K562 (cell line): Measurements from ENCODE around the gene RNF222. TPM values are rescaled to one million over a fixed set of nuclear protein-coding genes. Genes with fewer than 3 reads are reported as not detected.

ENCODE experiments used
- ATAC-seq: fragments of 200-7000 bp; cut with Tn5 transposase; 3 replicates; pipeline ENCODE4 v1.9.1; 2020; ENCODE audit warnings: moderate library complexity
- BruUV-seq: library from RNA; stranded (reverse); fragments of 400-500 nt; replicated peaks from 2 replicates; lab custom pipeline; 2021; lab: Mats Ljungman, UMichigan
- CTCF ChIA-PET: fragments of 300-600 bp; formaldehyde crosslinking; extraction: SDS; loops from one replicate; lab custom pipeline; 2021; ENCODE audit warnings: low intra/inter-chr PET ratio; lab: Yijun Ruan, JAX
- POLR2A ChIA-PET: fragments of 300-600, 350-650 bp; sonication (Branson Sonifier 250); formaldehyde crosslinking; extraction: SDS; loops from one replicate; lab custom pipeline; 2021; ENCODE audit warnings: antibody characterized with exemption, inconsistent platforms; lab: Yijun Ruan, JAX
- DNase-seq, 4 experiments: peaks; one replicate each; pipeline versions ENCODE4 v3.0.0 to v3.0.0-alpha.2; 2011 to 2018; ENCODE audit warnings: low spot score in 3 of 4, mixed read lengths in 3 of 4; ENCODE audit errors: extremely low read depth in 1 of 4
- FAIRE-seq: peaks from 2 replicates; lab custom pipeline; 2011; peaks lifted over from hg19 to GRCh38; lab: Jason Lieb, UNC
- H2AFZ ChIP-seq: 2 replicates; pipeline ENCODE4 v1.6.0; 2011; ENCODE audit warnings: low read depth, low read length, control low read depth, inconsistent platforms
- H3K27ac ChIP-seq: fragments of 200-600 bp; 3 replicates; pipeline ENCODE4 v1.8.0; 2011; ENCODE audit warnings: low read depth, mild to moderate bottlenecking, control low read depth, inconsistent platforms, low read length, moderate library complexity, mixed read lengths; ENCODE audit errors: extremely low read depth
- H3K27me3 ChIP-seq, 2 experiments: fragments of 300-600 bp in 1 of 2; 2 replicates in 1 of 2; 3 replicates in 1 of 2; pipeline versions ENCODE4 v1.6.0 to v1.8.0; 2011; ENCODE audit warnings: inconsistent platforms in 2 of 2, low read length in 2 of 2, mild to moderate bottlenecking in 1 of 2, mixed read lengths in 1 of 2, moderate library complexity in 1 of 2; ENCODE audit not compliant: control insufficient read depth in 2 of 2, insufficient read depth in 2 of 2
- H3K36me3 ChIP-seq: fragments of 300-600 bp; 3 replicates; pipeline ENCODE4 v1.8.0; 2011; ENCODE audit warnings: mild to moderate bottlenecking, low read length, inconsistent platforms; ENCODE audit not compliant: control insufficient read depth, insufficient read depth
- H3K4me1 ChIP-seq, 2 experiments: fragments of 200-600 bp in 1 of 2; replicated peaks in 1 of 2; 2 replicates in 1 of 2; 3 replicates in 1 of 2; pipeline versions ENCODE4 v1.5.1 to v1.8.0; 2011; ENCODE audit warnings: inconsistent platforms in 2 of 2, low read length in 2 of 2, mild to moderate bottlenecking in 1 of 2, mixed read lengths in 1 of 2, moderate library complexity in 1 of 2; ENCODE audit not compliant: control insufficient read depth in 2 of 2, insufficient read depth in 2 of 2
- H3K4me2 ChIP-seq: 2 replicates; pipeline ENCODE4 v1.6.1; 2011; ENCODE audit warnings: low read length, control low read depth, inconsistent platforms, mixed read lengths; ENCODE audit not compliant: insufficient read depth
- H3K4me3 ChIP-seq: fragments of 200-600 bp; sonication (generic), shearing (Covaris generic); 2 replicates; pipeline ENCODE4 v1.5.1; 2016; ENCODE audit warnings: control low read depth, inconsistent platforms
- H3K79me2 ChIP-seq: fragments of 200-600 bp; 3 replicates; pipeline ENCODE4 v1.8.0; 2011; ENCODE audit warnings: low read length, inconsistent platforms; ENCODE audit not compliant: control insufficient read depth, insufficient read depth
- H3K9ac ChIP-seq, 2 experiments: 2 replicates each; pipeline versions ENCODE4 v1.6.0 to v1.6.1; 2011; ENCODE audit warnings: low read depth in 2 of 2, low read length in 2 of 2, control low read depth in 1 of 2, inconsistent platforms in 1 of 2, mild to moderate bottlenecking in 1 of 2, mixed read lengths in 1 of 2; ENCODE audit not compliant: insufficient read depth in 1 of 2
- H3K9me1 ChIP-seq: one replicate; pipeline ENCODE4 v1.6.0; 2011; ENCODE audit warnings: inconsistent platforms, mild to moderate bottlenecking, low read length, moderate library complexity; ENCODE audit not compliant: control insufficient read depth, insufficient read depth
- H3K9me3 ChIP-seq: replicated peaks from 2 replicates; pipeline ENCODE4 v1.5.1; 2011; ENCODE audit warnings: low read depth, low read length, inconsistent platforms; ENCODE audit not compliant: control insufficient read depth, insufficient read depth
- H4K20me1 ChIP-seq: replicated peaks from 2 replicates; pipeline ENCODE4 v1.6.1; 2011; ENCODE audit warnings: low read length, inconsistent platforms, mixed read lengths; ENCODE audit not compliant: control insufficient read depth, insufficient read depth
- CHD2 ChIP-seq: IDR thresholded peaks from 2 replicates; pipeline ENCODE4 v1.6.1; 2011; ENCODE audit warnings: low read depth, low read length
- EP300 ChIP-seq: IDR thresholded peaks from 2 replicates; pipeline ENCODE4 v1.6.1; 2012; ENCODE audit warnings: low read length, improper control_type of control experiment
- GATAD2B ChIP-seq: fragments of 450-650 bp; IDR thresholded peaks from 2 replicates; pipeline ENCODE4 v1.6.1; 2017; ENCODE audit warnings: mild to moderate bottlenecking, borderline replicate concordance
- GTF3C2 ChIP-seq: IDR thresholded peaks from 3 replicates; pipeline ENCODE4 v1.6.1; 2011; ENCODE audit warnings: borderline replicate concordance, mild to moderate bottlenecking, moderate library complexity; ENCODE audit not compliant: insufficient read length; ENCODE audit errors: extremely low read depth
- ID3 ChIP-seq, 2 experiments: fragments of 250-450 bp in 1 of 2; fragments of 450-650 bp in 1 of 2; sonication (Bioruptor Pico) in 1 of 2; IDR thresholded peaks; 2 replicates each; pipeline versions ENCODE4 v1.6.1 to v1.8.0; 2016 to 2021; ENCODE audit warnings: mild to moderate bottlenecking in 2 of 2, moderate library complexity in 2 of 2, missing compliant biosample characterization in 1 of 2, missing genetic modification characterization in 1 of 2
- NCOA6 ChIP-seq: fragments of 450-650 bp; IDR thresholded peaks from 2 replicates; pipeline ENCODE4 v1.6.1; 2017; ENCODE audit warnings: mild to moderate bottlenecking
- RBM14 ChIP-seq: fragments of 200-400 bp; formaldehyde crosslinking; IDR thresholded peaks from 2 replicates; pipeline ENCODE4 v1.6.1; 2018; ENCODE audit warnings: low read depth, mild to moderate bottlenecking, low read length, moderate library complexity, borderline replicate concordance; ENCODE audit not compliant: insufficient read depth
- XRCC3 ChIP-seq: fragments of 450-650 bp; IDR thresholded peaks from 2 replicates; pipeline ENCODE4 v1.6.1; 2017; ENCODE audit warnings: mild to moderate bottlenecking, moderate library complexity
- ZBTB11 ChIP-seq, 3 experiments: fragments of 200-800 bp in 1 of 3; fragments of 250-450 bp in 1 of 3; fragments of 450-650 bp in 1 of 3; sonication (Bioruptor Pico) in 1 of 3; sonication (Bioruptor generic) in 1 of 3; formaldehyde crosslinking in 1 of 3; IDR thresholded peaks; 2 replicates each; pipeline versions ENCODE4 v1.6.1 to v1.8.0; 2016 to 2022; ENCODE audit warnings: mild to moderate bottlenecking in 2 of 3, missing genetic modification characterization in 2 of 3, missing compliant biosample characterization in 1 of 3, moderate library complexity in 1 of 3
- ZFP1 ChIP-seq: fragments of 450-650 bp; formaldehyde crosslinking; IDR thresholded peaks from 2 replicates; pipeline ENCODE4 v1.4.0; 2020; ENCODE audit warnings: mild to moderate bottlenecking, mixed read lengths
- ZNF3 ChIP-seq: fragments of 250-450 bp; sonication (Bioruptor Pico); IDR thresholded peaks from 2 replicates; pipeline ENCODE4 v1.5.0; 2021; ENCODE audit warnings: mild to moderate bottlenecking, moderate library complexity
- ZNF316 ChIP-seq: fragments of 450-650 bp; IDR thresholded peaks from 2 replicates; pipeline ENCODE4 v1.6.1; 2016
- ZNF512 ChIP-seq: IDR thresholded peaks from 2 replicates; pipeline ENCODE4 v1.6.1; 2016; ENCODE audit warnings: missing genetic modification characterization, missing compliant biosample characterization
- ZNF586 ChIP-seq: fragments of 450-650 bp; formaldehyde crosslinking; conservative IDR thresholded peaks from 2 replicates; pipeline ENCODE4 v1.4.0; 2020; ENCODE audit warnings: mild to moderate bottlenecking, moderate library complexity
- WGBS: fragments of 100-300 bp; shearing (Covaris generic); methylation state at CpG from one replicate; pipeline ENCODE4 v1.1.6; 2016; ENCODE audit warnings: low coverage, mixed read lengths; ENCODE audit not compliant: insufficient coverage; ENCODE audit errors: missing lambda C conversion rate; 5-methylcytosine and 5-hydroxymethylcytosine counted together
- in situ Hi-C: fragments of 300-500 bp; cut with MboI; formaldehyde crosslinking; loops from 4 replicates; pipeline ENCODE4 v1.15.0; 2018; ENCODE audit warnings: inconsistent platforms, mixed read lengths
- intact Hi-C: fragments of 100-400 bp; cut with micrococcal nuclease; formaldehyde crosslinking; loops from 2 replicates; pipeline ENCODE4 v1.14.2; 2022
- polyA plus RNA-seq, 8 experiments: library from polyadenylated mRNA; depleted of rRNA in 4 of 8; stranded (reverse) in 5 of 8; unstranded in 3 of 8; fragments of >200 nt; fragmentation: Nextera tagmentation in 2 of 8; fragmentation: Illumina TruSeq in 1 of 8; extraction: Ambion mirVana in 2 of 8; extraction: Trizol in 1 of 8; gene quantifications; 2 replicates each; pipeline versions ENCODE4 v1.2.1 to v1.2.3, GENCODE V29; 2011 to 2014; ENCODE audit warnings: inconsistent platforms in 1 of 8, missing spikeins in 1 of 8
- total RNA-seq, 7 experiments: library from RNA; depleted of rRNA in 6 of 7; stranded (reverse); fragments of >200 nt in 6 of 7; fragmentation: Illumina TruSeq in 2 of 7; extraction: Trizol in 2 of 7; gene quantifications; 2 replicates each; pipeline versions ENCODE4 v1.2.1 to v1.2.3, GENCODE V29; 2011 to 2021; ENCODE audit warnings: low replicate concordance in 1 of 7

The RNF222 gene
- total and polyA plus RNA-seq, 9 of the 15 experiments (the other 6 are each of a cell fraction or from before 2014, with no cell fraction given) = not detected

GRCh38 chr17:8341456-8341855, 56.2 kb downstream of the RNF222 start:
- Histone ChIP-seq H2AFZ (no peak overlapping the region), H3K4me2 (no peak overlapping the region), H3K9me1 (no peaks in the 10 kb centered on the region), H4K20me1 (no peaks in the 10 kb centered on the region), H3K36me3 (no peaks in the 10 kb centered on the region), H3K27ac (no peak overlapping the region), H3K4me1 (peaks cover 0 to 15% of the 10 kb centered on the region in 2 experiments; a peak in 3 of 5 replicates), H3K79me2 (no peaks in the 10 kb centered on the region), H3K9me3 (no peaks in the 10 kb centered on the region), H3K4me3 (no peak overlapping the region), H3K27me3 (no peaks in the 10 kb centered on the region; a peak in 1 of 5 replicates), H3K9ac (no peak overlapping the region)
- ATAC-seq (no peak), FAIRE-seq (no peak), DNase-seq (no peak)
- ChIA-PET CTCF (no interaction called here), POLR2A (interaction anchor here (0.8 kb wide), 1 partner anchor 13 kb away, joined by 5 read pairs; no protein-coding TSS in a partner anchor)
- intact Hi-C loops (no loop called here), in situ Hi-C loops (no loop called here)
- BruUV-seq = no TSS peak
- WGBS = 31% methylated on average over 4 of the region's 4 CpGs
- TF ChIP-seq ZNF3 (CRISPR knock-in tag) (no peak), XRCC3 (no peak), ZFP1 (CRISPR knock-in tag) (no peak), ZNF586 (CRISPR knock-in tag) (no peak), RBM14 (no peak), EP300 (no peak), CHD2 (no peak), NCOA6 (no peak), ID3 (CRISPR knock-in tag; IDR thresholded peaks at IDR 0.05) (no peak), ID3 (tag; IDR thresholded peaks at IDR 0.05) (no peak), GATAD2B (no peak), GTF3C2 (no peak), ZNF316 (no peak), ZNF512 (tag) (no peak), ZBTB11 (CRISPR knock-in tag; IDR thresholded peaks at IDR 0.05) (no peak)
